ENCODE results near the gene GAD2.
A peak's percentile ranks its signal among the peaks of the same experiment; 100 is the strongest.

GAD2 gene

DNA sequence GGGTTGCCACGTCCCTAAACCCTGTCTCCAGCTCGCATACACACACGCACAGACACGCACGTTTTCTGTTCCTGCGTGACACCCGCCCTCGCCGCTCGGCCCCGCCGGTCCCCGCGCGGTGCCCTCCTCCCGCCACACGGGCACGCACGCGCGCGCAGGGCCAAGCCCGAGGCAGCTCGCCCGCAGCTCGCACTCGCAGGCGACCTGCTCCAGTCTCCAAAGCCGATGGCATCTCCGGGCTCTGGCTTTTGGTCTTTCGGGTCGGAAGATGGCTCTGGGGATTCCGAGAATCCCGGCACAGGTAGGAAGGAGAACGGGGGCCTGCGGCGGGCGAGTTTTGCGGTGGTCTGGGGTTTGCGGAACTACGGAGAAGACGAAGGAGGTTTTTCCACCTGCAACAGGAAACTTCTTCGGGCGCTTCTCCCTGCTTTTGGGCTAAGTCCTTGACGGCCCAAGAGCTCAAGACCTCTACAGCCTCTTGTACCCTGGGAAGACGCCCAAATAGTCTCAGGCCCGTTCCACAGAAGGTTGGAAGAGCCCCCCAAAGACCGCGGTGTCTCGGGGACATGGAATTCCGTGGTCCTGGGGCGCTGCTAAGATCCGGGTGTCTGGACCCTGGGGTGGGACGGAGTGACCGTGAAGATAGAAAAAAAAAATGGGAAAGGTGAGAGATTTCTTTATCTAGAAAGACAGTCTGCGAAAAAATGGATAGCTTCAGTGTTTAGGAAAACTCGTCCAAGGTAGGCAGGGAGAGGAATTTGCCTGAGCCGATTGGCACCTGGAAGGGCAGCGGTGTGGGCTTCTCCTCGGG is at the start of gene GAD2:
GAD2 (plus strand) TSS at position 190 of the 811 bp plus-strand sequence; CDS start at position 226, 36 bp downstream.
- no peak for DNase-seq

DNA sequence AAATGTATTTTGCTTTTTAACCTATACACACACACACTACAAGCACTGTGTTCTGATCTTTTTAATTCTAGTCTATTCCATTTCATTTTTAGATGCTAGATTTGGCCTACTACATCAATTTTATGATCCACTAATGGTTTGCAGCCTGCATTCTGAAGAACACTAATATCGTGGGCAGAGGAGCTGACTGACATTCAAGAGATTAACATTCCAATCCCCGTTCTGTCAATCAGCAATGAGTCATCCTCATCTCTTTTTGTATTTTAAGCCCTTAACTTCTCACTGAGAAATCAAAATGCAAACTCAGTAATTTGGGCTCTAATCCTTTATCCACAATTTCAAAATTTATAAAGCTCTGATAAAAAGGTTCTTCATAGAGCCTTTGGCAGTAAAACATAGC is 47.1 kb upstream of the GAD2 start:
- DNase-seq = no peak

GRCh38 chr10:26172131-26172530 is 44.4 kb upstream of the GAD2 start:
- no peak for DNase-seq

DNA sequence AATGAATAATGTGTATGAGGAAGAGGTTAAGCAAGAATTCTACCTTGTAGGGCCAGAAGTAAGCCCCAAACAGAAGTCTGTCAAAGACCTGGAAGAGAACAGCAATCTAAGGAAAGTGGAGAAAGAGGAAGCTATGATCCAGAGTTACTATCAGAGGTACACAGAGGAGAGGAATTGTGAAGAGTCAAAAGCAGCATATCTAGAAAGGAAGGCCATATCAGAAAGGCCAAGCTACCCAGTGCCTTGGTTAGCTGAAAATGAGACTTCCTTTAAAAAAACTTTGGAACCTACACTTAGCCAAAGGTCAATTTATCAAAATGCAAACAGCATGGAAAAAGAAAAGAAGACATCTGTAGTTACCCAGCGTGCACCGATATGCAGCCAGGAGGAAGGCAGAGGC is 42.7 kb upstream of the GAD2 start:
- no peak for DNase-seq

GRCh38 chr10:26177341-26177740 is 39.2 kb upstream of the GAD2 start:
- DNase-seq = no peak

DNA sequence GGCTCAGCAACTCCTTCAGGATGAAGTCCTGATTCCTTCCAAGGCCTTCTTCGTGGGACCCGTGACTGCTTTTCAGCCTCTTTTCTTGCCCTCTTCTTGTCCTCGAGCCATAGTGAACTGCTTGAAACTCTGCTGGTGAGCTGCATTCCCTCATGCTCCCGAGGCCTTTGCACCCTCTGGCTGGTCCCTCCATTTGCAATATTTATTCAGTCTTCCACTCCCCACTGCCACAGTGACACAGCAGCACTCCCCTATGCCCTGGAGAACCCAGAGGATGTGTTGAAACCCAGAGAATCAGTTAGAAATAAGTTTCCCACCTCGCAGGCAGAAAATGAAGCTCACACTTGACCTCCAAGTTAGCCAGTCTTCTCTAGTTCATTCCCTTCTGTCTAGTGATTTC is 22.3 kb upstream of the GAD2 start:
- no peak for DNase-seq

- no peak for DNase-seq
These were observed 19.3 kb upstream of the GAD2 start for GRCh38 chr10:26197248-26197647.

- DNase-seq = no peak
These were observed 18.5 kb upstream of the GAD2 start for GRCh38 chr10:26198119-26198518.

DNA sequence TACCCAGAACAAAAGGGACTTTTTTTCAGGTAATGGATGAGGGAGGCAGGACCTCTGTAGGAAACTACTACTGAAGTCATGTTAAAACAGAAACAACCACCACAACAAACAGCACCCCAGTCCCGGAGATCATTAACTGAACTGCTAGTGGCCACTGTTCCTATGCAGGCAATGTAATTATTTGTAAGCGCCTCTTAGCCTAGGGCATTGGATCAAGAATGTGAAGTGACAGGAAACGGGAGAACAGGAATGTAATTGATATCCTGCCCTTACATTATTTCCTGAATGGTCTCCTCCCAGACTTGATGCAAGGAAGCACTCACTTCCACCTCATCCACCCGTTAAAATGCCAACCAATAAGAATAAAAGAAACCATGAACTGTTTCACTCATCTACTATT is 16.7 kb upstream of the GAD2 start:
- DNase-seq = no peak

DNA sequence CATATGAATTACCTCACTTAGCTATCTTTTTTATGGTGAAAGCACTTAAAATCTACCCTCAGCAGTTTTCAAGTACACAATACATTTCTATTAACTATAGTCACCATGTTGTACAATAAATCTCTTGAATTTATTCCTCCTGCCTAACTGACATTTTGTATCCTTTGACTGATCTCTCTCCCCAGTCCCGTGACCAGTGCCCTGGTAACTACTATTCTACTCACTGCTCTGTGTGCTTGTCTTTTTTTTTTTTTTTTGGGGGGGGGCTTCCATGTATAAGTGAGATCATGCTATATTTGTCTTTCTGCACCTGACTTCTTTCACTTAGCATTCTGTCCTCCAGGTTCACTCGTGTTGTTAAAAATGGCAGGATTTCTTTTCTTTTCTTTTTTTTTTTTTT is 11.4 kb upstream of the GAD2 start:
- DNase-seq = no peak

DNA sequence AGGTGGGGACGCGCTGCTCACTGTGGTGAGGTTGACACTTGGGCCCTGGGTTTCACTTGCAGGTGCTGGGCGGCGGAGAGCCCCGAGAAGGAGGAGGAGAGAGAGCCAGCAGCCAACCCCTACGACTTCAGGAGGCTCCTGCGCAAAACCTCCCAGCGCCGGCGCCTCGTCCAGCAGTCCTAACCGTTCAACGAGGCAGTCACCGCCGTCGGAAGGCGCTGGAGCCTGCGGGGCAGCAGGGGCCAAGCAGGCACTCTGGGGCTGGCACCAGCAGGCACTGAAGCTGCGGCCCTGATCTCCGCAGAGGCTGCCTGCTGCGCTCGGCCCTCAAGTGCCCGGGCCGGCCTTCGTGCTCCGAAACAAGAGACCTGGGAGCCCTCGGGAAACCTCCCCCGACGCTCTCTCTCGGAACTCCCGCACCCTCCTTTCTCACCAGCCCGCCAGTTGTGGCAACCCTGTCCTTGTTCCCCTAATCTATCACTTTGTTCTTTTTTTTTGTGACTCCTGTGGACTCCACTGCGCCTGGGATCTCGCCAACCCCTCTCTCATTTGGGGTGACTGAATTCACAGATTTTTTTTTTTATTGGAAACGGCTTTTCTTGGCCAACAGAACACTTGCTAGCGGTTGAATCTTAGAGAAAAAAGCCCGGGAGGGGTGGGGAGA is 4.7 kb upstream of the GAD2 start:
- no peak for DNase-seq

GRCh38 chr10:26212511-26212910 is 4.1 kb upstream of the GAD2 start:
- DNase-seq = no peak

DNA sequence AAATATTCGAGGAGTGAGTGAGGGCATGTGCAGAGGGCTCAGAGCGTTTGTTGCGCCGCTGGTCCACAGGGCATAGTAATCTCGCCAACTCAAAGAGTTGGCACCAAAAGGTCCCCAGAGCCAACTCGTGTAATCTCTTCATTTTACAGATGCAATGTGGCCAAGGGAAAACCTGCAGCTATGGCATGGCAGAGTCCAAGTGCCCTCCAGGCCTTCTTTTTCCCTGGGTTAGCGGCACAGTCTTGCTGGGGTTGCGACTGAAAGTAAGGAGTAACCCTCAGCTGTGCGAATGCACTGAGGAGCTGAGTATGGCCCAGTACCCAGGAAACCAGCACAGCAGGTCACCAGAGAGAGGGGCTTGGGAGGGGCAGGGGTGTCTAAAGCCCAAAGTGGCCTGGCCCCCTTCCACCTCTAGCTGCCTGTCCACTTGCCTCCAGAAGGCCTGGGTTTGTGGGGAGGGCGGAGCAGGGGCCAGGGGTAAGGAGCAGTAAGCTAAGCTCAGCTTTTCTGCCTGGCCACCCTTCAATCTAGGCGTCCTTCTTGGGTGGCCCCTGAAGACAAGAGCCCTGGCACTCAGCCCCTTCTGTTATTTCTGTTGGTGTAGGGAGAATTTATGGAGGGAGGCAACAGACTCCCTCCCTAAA is 3.3 kb upstream of the GAD2 start:
- no peak for DNase-seq

DNA sequence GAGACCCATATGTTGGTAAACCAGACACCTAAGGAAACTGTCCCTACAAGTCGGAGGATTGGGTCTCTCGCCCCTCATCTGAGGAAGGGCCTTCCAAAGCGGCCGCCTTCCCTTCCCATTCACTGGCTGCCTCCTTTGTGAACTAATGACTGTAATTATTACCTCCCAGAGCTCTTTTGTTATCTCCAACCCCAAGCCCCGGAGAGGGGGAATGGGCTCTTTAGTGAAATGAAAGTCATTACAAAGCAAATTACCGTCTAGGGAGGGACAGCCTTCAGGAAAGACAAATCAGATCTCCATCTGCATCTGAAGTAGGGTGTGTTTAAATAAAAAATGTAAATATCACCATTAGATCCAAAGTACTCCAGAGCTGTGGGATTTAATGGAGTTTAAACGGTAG is 2.6 kb upstream of the GAD2 start:
- no peak for DNase-seq

DNA sequence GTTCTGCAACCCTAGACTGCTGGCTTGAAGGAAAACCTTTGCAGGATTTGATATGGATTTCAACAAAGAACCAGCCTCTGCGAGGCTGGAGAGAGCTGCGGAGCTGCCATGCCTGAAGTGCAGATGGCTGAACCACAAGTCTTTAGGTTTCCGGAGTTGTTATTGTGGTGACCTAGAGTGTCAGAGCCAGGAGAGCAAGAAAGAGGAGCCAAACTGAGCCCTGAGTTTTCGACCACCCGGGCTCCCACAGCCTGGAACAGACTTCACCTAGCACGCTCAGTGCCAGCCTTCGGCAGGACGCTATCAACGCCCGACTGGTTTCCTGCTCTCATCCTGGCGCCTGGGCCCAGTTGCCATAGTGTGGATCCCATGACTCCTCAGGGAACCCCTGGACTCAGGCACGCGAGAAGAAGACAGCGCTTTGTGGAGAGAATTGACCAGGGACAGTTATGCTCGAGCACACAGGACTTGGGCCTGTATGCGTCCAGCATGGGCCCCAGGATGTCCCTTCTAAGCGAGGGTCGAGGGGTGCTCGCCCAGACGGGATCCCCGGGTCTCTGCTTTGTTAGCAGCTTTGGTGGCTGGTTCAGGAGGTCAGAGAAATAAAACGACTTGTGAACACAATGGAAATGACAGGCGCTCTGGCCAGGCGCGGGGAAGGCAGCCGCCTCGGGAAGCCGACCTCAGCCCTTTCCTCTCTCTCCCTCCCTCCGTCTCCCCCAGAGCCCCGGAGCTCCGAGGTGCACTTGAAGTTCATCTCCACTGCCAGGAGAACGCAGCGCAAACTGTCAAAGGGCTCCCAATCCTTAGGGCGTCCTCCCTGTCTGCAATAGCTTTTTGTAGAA is 1.8 kb upstream of the GAD2 start:
- DNase-seq = no peak

- DNase-seq = no peak
These were observed 1.1 kb upstream of the GAD2 start for GRCh38 chr10:26215396-26215934.

DNA sequence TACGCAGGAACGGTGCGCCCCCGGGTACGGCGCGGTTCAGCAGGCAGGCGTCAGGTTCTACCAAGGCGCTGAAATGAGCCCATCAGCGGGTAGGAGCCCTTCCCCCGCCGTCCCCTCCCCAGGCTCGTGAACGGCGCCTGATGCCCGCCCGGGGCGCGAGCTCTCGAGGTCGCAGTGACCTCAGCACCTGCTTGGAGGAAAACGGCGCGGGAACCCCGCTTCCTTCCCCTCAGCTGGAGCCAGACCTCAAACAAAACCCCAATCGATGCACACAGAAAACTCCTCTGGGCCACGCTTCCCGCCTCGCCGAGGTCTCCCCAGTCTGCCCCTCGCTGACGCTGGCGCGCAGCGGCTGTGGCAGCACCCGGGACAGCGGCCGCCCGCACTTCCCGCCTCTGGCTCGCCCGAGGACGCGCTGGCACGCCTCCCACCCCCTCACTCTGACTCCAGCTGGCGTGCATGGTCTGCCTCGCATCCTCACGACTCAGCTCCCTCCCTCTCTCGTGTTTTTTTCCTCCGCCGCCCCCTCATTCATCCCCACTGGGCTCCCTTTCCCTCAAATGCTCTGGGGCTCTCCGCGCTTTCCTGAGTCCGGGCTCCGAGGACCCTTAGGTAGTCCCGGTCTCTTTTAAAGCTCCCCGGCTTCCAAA is 514 bp upstream of the GAD2 start:
- peak; percentile 73 for DNase-seq

DNA sequence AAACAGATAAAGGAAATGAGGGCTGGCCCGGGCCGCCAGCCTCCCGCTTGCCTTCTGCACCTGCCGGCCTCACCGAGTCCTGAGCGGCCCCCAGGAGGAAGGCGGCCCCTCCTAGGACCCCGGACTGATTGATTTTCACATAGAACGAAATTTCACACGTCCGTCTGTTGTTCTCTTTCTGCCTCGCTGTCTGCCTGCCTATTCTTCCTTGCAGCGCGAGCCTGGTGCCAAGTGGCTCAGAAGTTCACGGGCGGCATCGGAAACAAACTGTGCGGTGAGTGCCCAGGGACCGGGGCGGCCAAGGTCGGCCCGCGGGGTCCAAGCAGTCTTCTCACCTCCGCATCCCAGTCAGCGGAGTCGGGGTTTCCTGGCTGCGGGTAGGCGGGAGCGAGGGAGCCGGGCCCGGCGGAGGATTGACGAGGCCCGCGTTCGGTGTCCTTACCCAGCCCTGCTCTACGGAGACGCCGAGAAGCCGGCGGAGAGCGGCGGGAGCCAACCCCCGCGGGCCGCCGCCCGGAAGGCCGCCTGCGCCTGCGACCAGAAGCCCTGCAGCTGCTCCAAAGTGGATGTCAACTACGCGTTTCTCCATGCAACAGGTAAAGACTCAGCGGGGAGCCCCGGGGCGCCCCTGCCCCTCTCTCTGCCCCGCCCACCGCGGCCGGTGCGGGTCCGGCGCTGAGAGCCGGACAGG is 967 bp downstream of the GAD2 start:
- DNase-seq = no peak

- no peak for DNase-seq
These were observed 3.1 kb downstream of the GAD2 start for GRCh38 chr10:26219676-26220075.

- DNase-seq = no peak
These were observed 4.3 kb downstream of the GAD2 start for GRCh38 chr10:26220901-26221300.

DNA sequence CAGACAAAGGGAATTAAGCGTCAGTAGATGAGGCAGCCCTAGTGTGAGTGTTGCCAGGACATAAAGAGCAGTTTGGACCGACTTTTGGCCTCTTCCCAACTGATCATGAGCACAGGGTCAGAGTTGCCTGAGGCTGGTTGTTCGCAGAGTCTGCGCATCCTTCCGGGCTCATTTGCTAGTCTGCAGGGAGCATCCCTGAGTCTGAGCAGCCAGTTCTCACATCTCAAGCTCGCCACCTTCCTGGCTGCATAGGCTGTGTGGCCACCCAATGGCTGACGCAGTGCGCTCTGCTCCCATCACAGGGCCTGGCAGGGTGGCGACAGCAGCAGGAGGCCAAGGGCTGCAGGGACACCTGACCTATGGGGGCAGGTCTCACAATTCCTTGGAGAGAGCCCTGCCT is 5.0 kb downstream of the GAD2 start:
- DNase-seq = no peak

- DNase-seq = no peak
These were observed 6.0 kb downstream of the GAD2 start for GRCh38 chr10:26222563-26222962.
